HFF-Myc (cell line): ENCODE results near the gene PREB.
"Not testable (repeated sequence)": the region's sequence is repeated elsewhere in the genome, so short reads cannot be mapped to it uniquely, and the experiment has no call there.

Source experiments
- DNase-seq: peaks from one replicate; pipeline ENCODE4 v3.0.0-alpha.2; 2011; ENCODE audit warnings: low read depth; ENCODE audit errors: extremely low read depth
- H3K4me3 ChIP-seq: replicated peaks from 2 replicates; pipeline ENCODE4 v1.5.1; 2011; ENCODE audit warnings: low read depth, mild to moderate bottlenecking, control low read depth, low read length
- CTCF ChIP-seq: IDR thresholded peaks from 2 replicates; pipeline ENCODE4 v1.5.1; 2012; ENCODE audit warnings: mild to moderate bottlenecking, low read depth, low read length, control low read depth; ENCODE audit errors: missing control alignments

PREB gene

GRCh38 chr2:27126252-27126710, 8.2 kb downstream of the PREB start:
- DNase-seq, result no peak
- TF ChIP-seq CTCF, result no peak
- no peak overlapping the region for H3K4me3 ChIP-seq

GRCh38 chr2:27125104-27125503, 9.3 kb downstream of the PREB start:
- no peak overlapping the region for H3K4me3 ChIP-seq
- no peak for TF ChIP-seq CTCF
- DNase-seq, result no peak

- DNase-seq, result no peak
- H3K4me3 ChIP-seq, result peak within 1 kb of the TSS; percentile 39
- no peak for TF ChIP-seq CTCF
These were observed 10.9 kb downstream of the PREB start, which contains the start of gene ABHD1 for GRCh38 chr2:27123302-27124150. Gene ABHD1, plus strand, starts transcription at chr2:27123815. Its CDS starts 134 bp downstream, at chr2:27123949.

- TF ChIP-seq CTCF, result no peak
- H3K4me3 ChIP-seq, result no peak overlapping the region
- no peak for DNase-seq
These were observed 11.6 kb downstream of the PREB start for GRCh38 chr2:27122791-27123190.

GRCh38 chr2:27121906-27122305, 12.5 kb downstream of the PREB start:
- H3K4me3 ChIP-seq, result no peak overlapping the region
- TF ChIP-seq CTCF, result no peak
- DNase-seq, result no peak

- DNase-seq, result not testable (repeated sequence)
- H3K4me3 ChIP-seq, result peak overlapping the region; percentile 60
These were observed 15.1 kb downstream of the PREB start for GRCh38 chr2:27119330-27119670.

GRCh38 chr2:27118525-27119329, 15.7 kb downstream of the PREB start, which contains the start of gene CGREF1:
Gene CGREF1, minus strand, starts transcription at chr2:27119128. Its CDS starts 14,762 bp downstream, at chr2:27104366.
- peak within 1 kb of the TSS; percentile 60 for H3K4me3 ChIP-seq
- TF ChIP-seq CTCF, result no peak
- no peak for DNase-seq
